H1 (cell line): ENCODE results near the gene CHCHD6.

Experiments used
- CHD1 ChIP-seq: IDR thresholded peaks from 2 replicates; pipeline ENCODE4 v1.6.1; 2012; ENCODE audit warnings: low read depth, low read length, improper control_type of control experiment
- POLR2A ChIP-seq, 2 experiments: IDR thresholded peaks; 1 replicate in 1 of 2; 2 replicates in 1 of 2; pipeline ENCODE4 v1.6.1; 2011; ENCODE audit warnings: low read depth in 2 of 2, low read length in 2 of 2, mild to moderate bottlenecking in 2 of 2; ENCODE audit errors: control extremely low read depth in 1 of 2
- POLR2AphosphoS5 ChIP-seq: IDR thresholded peaks from 2 replicates; pipeline ENCODE4 v1.6.1; 2011; ENCODE audit warnings: low read depth, low read length
- RFX5 ChIP-seq: IDR thresholded peaks from 2 replicates; pipeline ENCODE4 v1.6.1; 2011; ENCODE audit warnings: low read depth, low read length, improper control_type of control experiment, borderline replicate concordance
- SIN3A ChIP-seq, 2 experiments: IDR thresholded peaks in 1 of 2; conservative IDR thresholded peaks in 1 of 2; 2 replicates each; pipeline ENCODE4 v1.6.1; 2011 to 2012; ENCODE audit warnings: low read length in 2 of 2, improper control_type of control experiment in 1 of 2, low read depth in 1 of 2, mild to moderate bottlenecking in 1 of 2
- TF ChIP-seq, protein P1 (sequence below), 3 experiments: IDR thresholded peaks; 1 replicate in 2 of 3; 2 replicates in 1 of 3; pipeline versions ENCODE4 v1.5.1 to v1.6.1; 2011; ENCODE audit warnings: low read length in 3 of 3, mild to moderate bottlenecking in 3 of 3, inconsistent platforms in 2 of 3, low read depth in 1 of 3, moderate library complexity in 1 of 3; ENCODE audit not compliant: insufficient read depth in 1 of 3; ENCODE audit errors: control extremely low read depth in 1 of 3

DNA sequence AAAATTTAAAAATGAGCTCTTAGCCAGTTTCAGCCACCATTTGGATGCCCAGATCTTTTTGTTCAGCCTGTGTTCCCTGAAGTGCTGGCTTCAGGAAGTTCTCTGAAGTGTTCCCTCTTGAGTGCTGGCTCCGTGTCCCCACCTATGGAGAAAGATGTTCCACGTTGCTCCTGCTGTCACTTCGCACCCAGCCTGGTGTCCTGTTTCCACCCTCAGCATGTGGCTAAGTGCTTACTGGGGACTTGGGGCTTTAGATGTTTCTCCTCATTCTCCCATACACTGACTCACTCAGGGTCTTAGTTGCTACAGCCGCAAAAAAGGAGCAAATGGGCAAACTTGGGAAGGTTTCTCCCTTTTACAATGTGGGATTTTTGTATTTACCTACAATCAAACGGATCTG lies 16.6 kb downstream of the CHCHD6 start:
- TF ChIP-seq POLR2AphosphoS5: no peak
- no peak for TF ChIP-seq RFX5
- TF ChIP-seq, protein P1, sequence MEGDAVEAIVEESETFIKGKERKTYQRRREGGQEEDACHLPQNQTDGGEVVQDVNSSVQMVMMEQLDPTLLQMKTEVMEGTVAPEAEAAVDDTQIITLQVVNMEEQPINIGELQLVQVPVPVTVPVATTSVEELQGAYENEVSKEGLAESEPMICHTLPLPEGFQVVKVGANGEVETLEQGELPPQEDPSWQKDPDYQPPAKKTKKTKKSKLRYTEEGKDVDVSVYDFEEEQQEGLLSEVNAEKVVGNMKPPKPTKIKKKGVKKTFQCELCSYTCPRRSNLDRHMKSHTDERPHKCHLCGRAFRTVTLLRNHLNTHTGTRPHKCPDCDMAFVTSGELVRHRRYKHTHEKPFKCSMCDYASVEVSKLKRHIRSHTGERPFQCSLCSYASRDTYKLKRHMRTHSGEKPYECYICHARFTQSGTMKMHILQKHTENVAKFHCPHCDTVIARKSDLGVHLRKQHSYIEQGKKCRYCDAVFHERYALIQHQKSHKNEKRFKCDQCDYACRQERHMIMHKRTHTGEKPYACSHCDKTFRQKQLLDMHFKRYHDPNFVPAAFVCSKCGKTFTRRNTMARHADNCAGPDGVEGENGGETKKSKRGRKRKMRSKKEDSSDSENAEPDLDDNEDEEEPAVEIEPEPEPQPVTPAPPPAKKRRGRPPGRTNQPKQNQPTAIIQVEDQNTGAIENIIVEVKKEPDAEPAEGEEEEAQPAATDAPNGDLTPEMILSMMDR (IDR thresholded peaks at IDR 0.05; ENCODE audit: control extremely low read depth in 1 of 3, insufficient read depth in 1 of 3, low read depth in 1 of 3, low read length in 3 of 3): no peak
- TF ChIP-seq SIN3A (conservative IDR thresholded peaks at IDR 0.05 in 1 of 2, IDR thresholded peaks at IDR 0.05 in 1 of 2; ENCODE audit: low read depth in 1 of 2, low read length in 2 of 2): no peak
- no peak for TF ChIP-seq POLR2A (IDR thresholded peaks at IDR 0.05; ENCODE audit: control extremely low read depth in 1 of 2, low read depth in 2 of 2, low read length in 2 of 2)
- no peak for TF ChIP-seq CHD1
